ENCODE data around the gene POLR1A.
"Not testable (repeated sequence)": the region's sequence is repeated elsewhere in the genome, so short reads cannot be mapped to it uniquely, and the experiment has no call there.

POLR1A gene

DNA sequence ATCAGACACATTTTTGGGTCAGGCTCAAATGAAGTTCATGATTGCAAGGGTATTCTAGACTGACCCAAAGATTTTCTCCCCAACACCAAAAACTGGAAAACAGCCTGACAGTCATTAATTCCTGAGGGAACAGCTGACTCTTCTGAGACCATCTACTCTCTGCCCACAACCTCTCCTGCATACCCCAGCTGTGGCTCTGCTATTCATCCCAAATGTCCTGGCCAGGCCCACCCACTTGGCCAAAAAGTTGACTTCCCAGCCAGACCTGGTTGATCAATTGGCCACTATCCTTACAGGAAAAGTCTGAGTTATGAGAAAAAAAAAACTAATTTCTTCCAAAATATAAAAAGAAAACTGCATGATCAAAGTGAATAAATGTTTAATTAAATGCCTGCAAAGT lies 113.1 kb downstream of the POLR1A start:
- no peak for DNase-seq (ENCODE audit: low read depth)
- TF ChIP-seq, protein P1, sequence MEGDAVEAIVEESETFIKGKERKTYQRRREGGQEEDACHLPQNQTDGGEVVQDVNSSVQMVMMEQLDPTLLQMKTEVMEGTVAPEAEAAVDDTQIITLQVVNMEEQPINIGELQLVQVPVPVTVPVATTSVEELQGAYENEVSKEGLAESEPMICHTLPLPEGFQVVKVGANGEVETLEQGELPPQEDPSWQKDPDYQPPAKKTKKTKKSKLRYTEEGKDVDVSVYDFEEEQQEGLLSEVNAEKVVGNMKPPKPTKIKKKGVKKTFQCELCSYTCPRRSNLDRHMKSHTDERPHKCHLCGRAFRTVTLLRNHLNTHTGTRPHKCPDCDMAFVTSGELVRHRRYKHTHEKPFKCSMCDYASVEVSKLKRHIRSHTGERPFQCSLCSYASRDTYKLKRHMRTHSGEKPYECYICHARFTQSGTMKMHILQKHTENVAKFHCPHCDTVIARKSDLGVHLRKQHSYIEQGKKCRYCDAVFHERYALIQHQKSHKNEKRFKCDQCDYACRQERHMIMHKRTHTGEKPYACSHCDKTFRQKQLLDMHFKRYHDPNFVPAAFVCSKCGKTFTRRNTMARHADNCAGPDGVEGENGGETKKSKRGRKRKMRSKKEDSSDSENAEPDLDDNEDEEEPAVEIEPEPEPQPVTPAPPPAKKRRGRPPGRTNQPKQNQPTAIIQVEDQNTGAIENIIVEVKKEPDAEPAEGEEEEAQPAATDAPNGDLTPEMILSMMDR (conservative IDR thresholded peaks at IDR 0.05; ENCODE audit: low read depth, low read length): no peak
- H3K4me3 ChIP-seq (ENCODE audit: low read depth, low read length): no peak overlapping the region

DNA sequence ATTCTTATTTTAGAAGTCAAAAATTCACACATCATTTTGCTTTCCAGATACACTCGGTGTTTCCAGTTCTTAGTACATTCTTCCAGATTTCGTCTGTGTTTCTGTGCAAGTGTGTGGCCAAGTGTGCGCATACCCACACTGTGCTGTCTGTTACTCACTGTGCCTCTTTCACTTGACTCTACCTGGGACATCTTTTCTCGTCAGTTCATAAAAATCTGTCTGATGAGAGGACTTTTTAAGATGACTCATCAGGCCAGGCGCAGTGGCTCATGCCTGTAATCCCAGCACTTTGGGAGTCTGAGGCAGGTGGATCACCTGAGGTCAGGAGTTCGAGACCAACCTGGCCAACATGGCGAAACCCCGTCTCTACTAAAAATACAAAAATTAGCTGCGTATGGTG lies 113.6 kb downstream of the POLR1A start:
- H3K4me3 ChIP-seq (ENCODE audit: low read depth, low read length); DNase-seq (ENCODE audit: low read depth): not testable (repeated sequence)

DNA sequence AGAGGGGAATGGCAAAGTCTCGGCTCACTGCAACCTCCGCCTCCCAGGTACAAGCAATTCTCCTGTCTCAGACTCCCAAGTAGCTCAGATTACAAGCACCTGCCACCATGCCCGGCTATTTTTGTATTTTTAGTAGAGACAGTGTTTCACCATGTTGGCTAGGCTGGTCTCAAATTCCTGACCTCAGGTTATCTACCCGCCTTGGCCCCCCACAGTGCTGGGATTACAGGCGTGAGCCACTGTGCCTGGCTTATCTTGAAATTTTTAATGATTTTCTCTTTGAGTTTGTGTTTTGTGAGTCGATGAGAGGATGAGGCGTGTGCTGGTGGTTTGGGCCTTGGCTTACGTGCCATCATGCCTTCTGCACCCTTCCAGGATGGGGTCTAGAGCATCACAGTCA lies 115.6 kb downstream of the POLR1A start:
- TF ChIP-seq, protein P1 (conservative IDR thresholded peaks at IDR 0.05; ENCODE audit: low read depth, low read length): no peak
- DNase-seq (ENCODE audit: low read depth): no peak

DNA sequence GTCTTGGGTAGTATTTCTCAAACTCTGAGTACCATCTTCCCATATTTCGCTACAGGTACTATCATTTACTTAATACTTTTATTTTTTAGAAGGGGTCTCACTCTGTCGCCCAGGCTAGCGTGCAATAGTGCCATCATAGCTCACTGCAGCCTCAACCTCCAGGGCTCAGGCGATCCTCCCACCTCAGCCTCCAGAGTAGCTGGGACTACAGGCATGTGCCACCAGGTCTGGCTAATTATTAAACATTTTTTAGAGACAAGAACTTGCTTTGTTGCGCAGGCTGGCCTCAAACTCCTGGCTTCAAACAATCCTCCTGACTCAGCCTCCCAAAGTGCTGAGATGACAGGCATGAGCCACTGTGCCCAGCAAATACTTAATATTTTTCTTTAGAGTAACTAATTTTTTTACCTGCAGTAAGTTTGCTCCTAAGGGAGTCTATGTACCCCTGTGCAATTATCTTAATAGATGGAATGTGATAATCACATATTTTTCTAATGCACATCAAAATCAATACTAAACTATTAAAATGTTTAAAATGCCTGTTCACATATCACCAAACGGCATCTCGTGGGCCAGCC lies 116.3 kb downstream of the POLR1A start:
- H3K4me3 ChIP-seq (ENCODE audit: low read depth, low read length): no peak overlapping the region
- DNase-seq (ENCODE audit: low read depth): no peak
- TF ChIP-seq, protein P1 (conservative IDR thresholded peaks at IDR 0.05; ENCODE audit: low read depth, low read length): no peak

More for the DNA sequence above, 115.6 kb downstream of the POLR1A start:
- no peak overlapping the region for H3K4me3 ChIP-seq (ENCODE audit: low read depth, low read length)

DNA sequence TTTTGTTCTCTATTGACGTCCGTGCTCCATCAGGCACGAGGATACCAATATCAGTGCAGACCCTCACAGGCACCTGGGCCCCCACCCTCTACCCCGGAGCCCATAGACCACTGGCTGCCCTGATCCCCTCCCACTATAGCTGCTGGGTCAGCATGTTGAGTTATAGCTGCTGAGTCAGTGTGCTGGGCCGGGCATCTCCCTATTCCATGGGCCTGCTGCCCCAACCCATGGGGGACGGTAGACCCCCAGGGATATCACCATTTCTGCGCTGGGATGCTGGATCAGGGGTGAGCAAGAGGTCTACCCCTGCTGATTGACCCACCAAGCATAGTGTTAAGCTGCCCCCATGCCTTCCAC lies 116.8 kb downstream of the POLR1A start:
- H3K4me3 ChIP-seq (ENCODE audit: low read depth, low read length): no peak overlapping the region
- TF ChIP-seq, protein P1 (conservative IDR thresholded peaks at IDR 0.05; ENCODE audit: low read depth, low read length): no peak
- DNase-seq (ENCODE audit: low read depth): no peak

DNA sequence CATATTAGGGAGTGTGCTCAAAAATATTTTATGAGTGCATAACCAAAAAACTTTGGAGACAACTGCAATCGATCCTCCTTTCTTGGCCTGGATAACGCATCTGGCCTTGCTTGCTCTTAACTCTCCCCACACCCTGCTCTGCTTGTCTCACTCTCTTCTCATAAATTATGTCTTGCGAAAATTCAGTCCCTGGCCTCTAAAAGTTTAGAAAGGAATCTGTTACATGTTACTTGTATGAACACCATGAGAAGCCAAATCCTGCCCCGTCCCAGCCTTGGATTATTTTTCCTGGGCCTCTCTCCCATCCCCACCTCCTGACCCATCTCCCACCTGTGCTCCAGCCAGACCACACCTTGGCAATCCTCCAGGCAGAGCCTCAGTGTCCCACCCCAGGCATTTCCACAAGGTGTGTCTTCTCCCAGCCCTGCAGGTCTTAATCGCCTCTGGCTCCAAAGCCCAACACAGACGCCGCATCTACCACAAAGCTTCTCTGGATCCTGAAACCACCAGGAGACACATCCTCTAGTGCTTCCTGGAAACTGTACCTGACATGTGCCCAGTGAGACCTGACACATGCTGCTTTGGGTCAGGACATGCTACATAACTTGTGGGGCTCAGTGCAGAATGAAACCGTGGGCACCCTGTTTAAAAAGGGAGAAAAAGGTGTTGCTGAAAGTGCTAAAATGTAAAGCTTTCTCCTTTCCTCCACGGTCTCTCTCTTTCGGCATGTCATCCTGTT lies 117.3 kb downstream of the POLR1A start:
- DNase-seq (ENCODE audit: low read depth): no peak

DNA sequence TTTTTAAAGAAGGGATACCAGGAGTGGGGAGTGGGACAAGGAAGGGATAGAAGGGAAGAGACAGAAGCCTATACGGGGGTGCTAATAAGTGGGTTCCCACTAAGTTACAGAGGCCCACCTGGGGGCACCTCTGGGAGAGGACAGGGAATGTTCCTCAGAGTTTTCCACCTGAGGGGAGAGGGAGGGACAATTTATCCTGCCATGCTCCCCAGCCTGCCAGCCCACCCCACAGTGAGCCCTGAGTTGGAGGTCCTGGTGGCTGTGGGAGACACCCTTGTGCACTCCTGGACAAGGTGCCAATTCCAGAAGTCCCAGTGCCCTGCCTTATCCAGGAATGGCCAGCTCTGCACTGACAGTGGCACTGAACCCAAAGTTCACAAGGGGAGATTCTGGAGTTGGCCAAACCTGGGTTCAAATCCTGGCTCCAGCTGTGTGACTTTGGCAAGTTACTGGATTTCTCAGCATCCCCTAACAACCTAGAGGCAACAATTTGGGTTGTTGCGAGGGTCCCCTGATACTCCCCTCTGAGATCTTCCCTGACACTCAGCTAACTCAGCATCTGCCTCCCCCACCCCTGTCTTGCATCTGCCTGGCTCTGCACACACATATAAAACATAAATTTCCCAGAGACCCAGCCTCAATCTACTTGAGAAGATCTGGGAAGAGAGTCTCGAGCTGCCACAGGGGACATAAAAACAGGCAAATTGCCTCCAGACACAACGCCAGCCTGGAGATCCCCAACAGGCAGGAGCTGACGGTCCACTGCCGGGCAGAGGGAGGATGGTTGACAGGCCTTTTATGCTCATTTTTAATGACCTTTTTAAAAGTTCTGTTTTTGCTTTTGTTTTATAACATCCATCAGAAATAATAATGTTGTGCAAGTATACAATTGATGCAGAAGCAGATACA lies 118.2 kb downstream of the POLR1A start:
- TF ChIP-seq, protein P1 (conservative IDR thresholded peaks at IDR 0.05; ENCODE audit: low read depth, low read length): no peak
- no peak for DNase-seq (ENCODE audit: low read depth)
- no peak overlapping the region for H3K4me3 ChIP-seq (ENCODE audit: low read depth, low read length)

More for the DNA sequence above, 117.3 kb downstream of the POLR1A start:
- no peak overlapping the region for H3K4me3 ChIP-seq (ENCODE audit: low read depth, low read length)
- TF ChIP-seq, protein P1 (conservative IDR thresholded peaks at IDR 0.05; ENCODE audit: low read depth, low read length): no peak
